HG03175 (cell line): Measurements from ENCODE around the gene SAP30BP.
A peak's percentile ranks its signal among the peaks of the same experiment; 100 is the strongest.

Experiments used
- ATAC-seq: cut with Tn5 transposase; IDR thresholded peaks from one replicate; pipeline ENCODE4 v1.9.1; 2021; ENCODE audit warnings: mild to moderate bottlenecking, moderate library complexity; ENCODE audit not compliant: unreplicated experiment

Gene SAP30BP

DNA sequence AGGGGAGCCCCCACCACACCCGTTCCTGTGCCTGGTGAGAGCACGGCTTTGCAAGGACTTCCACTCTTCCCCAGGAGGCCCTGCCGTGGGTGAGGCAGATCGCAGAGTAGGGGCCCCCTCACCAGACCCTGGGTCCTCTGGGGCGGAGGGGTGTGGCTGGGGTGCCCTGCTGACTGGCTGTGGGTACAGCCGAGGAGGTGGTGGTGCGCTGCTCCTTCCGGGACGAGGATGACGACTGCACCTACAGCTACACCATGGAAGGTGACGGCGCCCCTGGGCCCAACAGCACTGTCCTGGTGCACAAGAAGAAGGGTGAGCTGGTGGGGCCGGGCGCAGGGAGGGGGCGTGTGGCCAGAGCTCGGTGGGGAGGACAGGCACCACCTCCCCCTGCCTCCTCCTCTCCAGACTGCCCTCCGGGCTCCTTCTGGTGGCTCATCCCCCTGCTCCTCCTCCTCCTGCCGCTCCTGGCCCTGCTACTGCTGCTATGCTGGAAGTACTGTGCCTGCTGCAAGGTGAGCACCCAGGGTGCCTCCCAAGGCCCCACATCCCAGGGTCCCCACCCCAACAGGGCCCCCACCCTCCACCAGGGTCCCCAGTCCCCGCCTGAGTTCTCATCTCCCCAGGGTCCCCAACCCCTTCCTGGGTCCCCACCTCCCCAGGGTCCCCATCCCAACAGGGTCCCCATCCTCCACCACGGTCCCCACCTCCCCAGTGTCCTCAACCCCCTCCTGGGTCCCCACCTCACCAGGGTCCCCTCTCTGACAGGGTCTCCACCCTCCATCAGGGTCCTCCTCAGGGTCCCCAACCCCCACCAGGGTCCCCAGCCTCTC, 70.2 kb downstream of the SAP30BP start:
- no peak for ATAC-seq

DNA sequence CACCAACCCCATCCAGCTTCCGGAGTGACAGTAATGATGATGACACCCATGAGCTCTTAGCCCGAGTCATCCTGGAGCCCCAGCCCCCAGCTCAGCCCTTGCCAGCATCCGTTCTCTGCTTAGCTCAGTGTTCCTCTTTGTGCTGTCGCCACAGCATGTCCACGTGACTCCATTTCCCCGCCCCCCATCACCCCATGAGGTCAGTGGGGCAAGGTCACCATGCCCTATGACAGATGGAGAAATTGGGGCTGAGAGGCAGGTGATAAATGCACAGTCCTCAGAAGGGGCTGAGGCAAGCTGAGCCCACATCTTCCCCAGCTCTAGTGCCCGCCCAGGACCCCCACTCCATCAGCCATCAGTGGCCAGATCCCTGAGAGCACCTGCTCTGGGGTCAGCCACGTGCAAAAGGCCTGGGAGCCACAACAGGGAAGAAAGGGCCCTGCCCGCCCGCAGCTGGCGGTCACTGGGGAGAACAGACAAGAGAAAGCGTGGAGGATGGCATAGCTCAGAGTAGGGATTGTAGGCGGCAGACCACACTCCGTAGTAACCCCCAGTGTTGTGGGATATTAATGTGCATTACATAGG, 71.2 kb downstream of the SAP30BP start:
- ATAC-seq, result no peak

- no peak for ATAC-seq
These were observed 72.0 kb downstream of the SAP30BP start for GRCh38 chr17:75739174-75739573.

GRCh38 chr17:75739801-75740200, 72.7 kb downstream of the SAP30BP start:
- ATAC-seq, result no peak

- no peak for ATAC-seq
These were observed 73.1 kb downstream of the SAP30BP start for GRCh38 chr17:75740215-75740614.

DNA sequence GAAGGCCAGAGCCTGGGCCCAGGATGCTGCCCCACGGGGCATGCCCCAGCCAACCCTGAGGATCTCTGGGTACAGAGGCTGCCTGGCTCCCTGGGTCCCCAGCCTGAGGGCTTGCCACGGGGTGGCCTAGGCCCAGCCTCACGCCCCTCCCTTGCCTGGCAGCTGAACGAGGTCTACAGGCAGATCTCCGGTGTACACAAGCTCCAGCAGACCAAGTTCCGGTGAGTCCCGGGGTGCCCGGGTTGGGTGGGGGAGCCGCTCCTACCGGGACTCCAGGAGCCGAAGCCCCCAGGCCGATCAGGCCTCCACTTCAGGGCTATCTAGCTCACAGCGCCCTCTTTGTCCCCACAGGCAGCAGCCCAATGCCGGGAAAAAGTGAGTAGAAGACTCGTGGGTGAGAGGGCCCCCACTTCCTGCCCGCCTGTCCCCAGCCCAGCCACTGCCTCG, 73.5 kb downstream of the SAP30BP start:
- ATAC-seq, result no peak

- ATAC-seq, result no peak
These were observed 75.2 kb downstream of the SAP30BP start for GRCh38 chr17:75742337-75742736.

GRCh38 chr17:75743625-75744206, 76.6 kb downstream of the SAP30BP start:
- no peak for ATAC-seq

- no peak for ATAC-seq
These were observed 81.6 kb downstream of the SAP30BP start for GRCh38 chr17:75748706-75749105.

DNA sequence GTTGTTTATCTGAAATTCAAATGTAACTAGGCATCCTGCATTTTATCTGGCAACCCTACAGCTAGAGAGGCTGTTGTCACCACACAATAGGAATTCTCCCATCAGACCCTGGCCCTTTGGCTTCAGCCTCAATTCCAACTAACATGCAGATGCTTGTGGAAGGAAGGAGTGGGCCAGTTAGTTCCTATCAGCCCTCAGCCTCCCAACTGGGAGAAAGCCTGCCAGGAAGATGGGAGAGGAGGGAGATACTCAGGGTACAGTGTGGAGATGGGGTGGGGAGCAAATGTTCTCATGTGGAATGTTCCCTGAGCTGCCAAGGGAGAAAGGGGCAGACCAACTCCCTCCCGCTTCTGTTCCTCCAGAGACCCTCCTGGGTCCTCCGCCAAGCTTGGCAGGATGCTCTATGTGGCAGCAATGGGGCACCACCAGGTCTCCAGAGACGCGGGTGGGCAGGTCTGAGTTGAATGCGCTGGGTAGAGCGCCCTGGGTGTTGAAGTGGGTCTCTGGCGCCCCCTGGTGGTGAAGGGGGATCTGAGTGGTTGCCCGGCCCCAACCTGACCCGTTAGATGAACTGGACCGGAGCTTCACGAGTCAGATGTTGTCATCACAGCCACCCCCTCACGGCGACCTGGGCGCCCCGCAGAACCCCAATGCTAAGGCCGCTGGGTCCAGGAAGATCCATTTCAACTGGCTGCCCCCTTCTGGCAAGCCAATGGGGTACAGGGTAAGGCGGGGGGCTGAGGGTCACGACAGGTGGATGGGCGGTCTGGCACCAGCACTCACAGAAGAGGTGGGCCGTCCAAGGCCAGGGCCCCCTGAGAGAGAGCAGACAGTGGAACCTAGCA, 82.6 kb downstream of the SAP30BP start:
- ATAC-seq, result peak; percentile 39

DNA sequence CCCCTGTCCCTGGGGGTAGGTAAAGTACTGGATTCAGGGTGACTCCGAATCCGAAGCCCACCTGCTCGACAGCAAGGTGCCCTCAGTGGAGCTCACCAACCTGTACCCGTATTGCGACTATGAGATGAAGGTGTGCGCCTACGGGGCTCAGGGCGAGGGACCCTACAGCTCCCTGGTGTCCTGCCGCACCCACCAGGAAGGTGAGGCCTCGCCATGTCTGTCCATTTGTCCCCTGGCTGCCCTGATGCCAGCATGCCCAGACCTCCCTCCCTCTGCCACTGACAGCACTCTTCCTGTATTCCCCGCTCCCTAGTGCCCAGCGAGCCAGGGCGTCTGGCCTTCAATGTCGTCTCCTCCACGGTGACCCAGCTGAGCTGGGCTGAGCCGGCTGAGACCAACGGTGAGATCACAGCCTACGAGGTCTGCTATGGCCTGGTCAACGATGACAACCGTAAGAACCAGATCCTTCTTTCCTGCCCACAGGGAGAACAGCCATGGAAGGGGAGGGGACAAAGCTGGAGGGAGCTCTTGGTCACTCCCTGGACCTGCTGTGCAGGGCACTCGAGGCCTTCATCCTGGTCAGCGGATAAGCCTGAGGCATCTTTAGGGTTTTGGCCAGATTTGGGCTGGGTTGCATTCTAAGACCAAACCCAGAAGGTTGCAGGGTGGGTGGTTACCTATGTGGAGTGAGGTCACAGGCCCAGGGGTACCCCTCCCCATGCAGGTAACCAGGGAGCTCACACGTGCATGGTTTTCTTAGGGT, 83.7 kb downstream of the SAP30BP start:
- no peak for ATAC-seq

DNA sequence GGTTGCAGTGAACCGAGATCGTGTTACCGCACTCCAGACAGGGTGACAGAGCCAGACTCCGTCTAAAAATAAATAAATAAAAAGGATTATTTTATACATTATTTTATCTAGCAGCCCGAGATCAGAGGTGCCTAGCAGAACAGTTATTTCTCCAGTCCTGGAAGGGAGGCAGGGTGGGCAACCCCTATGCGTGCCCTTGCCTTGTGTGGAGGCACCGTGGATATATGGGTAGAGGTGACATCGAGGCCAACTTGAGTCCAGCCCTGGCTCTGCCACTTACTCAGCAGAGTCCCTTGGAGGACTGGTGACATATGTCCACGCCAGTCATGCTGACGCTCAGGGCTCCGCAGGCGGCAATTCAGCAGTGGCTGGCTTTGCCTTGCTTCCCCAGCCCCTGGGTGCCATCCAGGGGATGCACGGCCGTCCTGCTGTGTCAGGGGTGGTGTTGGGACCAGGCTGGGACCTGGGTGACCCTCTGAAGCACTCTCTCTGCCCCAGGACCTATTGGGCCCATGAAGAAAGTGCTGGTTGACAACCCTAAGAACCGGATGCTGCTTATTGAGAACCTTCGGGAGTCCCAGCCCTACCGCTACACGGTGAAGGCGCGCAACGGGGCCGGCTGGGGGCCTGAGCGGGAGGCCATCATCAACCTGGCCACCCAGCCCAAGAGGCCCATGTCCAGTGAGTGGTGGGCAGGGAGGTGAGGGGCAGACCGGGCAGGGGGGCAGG, 84.7 kb downstream of the SAP30BP start:
- no peak for ATAC-seq

DNA sequence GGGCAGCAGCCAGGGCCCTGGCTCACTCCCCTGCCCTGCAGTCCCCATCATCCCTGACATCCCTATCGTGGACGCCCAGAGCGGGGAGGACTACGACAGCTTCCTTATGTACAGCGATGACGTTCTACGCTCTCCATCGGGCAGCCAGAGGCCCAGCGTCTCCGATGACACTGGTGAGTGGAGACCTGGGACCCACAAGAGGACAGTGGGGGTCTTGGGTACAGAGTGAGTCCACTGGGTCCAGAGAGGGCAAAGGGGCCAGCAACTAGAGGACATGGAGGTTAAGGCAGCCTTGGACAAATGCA, 85.2 kb downstream of the SAP30BP start:
- ATAC-seq, result no peak

DNA sequence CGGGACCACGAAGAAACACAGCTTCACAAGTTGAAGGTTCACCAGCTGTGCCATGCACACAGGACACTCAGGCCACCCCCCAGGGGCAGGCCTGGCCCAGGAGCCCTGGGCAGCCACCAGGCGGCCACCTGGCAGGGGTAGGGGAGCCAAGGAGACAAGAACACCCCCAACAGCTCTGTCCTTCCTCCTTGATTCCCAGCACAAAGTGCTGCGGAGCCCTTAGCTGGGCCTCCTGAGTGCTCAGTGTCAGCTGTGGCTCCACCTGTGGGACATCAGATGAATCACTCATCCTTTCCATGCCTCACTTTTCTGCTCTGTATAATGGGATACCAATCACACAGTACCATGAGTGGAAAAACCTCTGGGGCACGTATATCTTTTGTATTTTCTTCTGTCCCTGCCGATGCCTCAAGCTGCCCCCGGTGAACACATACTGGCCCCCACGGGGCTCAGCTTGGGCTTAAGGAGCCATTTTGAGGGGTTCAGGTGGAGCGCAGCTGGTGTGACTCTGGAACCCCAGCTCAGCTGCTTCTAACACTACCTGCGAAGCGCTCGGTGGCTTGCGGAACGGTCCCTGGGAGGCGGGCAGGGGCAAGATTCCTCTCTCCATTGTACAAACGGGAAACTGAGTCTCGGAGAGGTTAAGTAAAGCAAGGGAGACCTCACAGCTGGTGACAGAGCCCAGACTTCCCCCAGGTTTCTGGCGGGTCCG, 85.8 kb downstream of the SAP30BP start:
- no peak for ATAC-seq

GRCh38 chr17:75753514-75754377, 86.6 kb downstream of the SAP30BP start:
- ATAC-seq, result peak; percentile 58

- no peak for ATAC-seq
These were observed 87.5 kb downstream of the SAP30BP start for GRCh38 chr17:75754378-75755204.

GRCh38 chr17:75755205-75755901, 88.2 kb downstream of the SAP30BP start:
- ATAC-seq, result no peak
